NT2/D1 (cell line): ENCODE data around the gene PIK3CD.

Source experiments
- SUZ12 ChIP-seq: IDR thresholded peaks from 2 replicates; pipeline ENCODE4 v1.6.1; 2011; ENCODE audit not compliant: insufficient read length, insufficient read depth; ENCODE audit errors: extremely low read depth
- YY1 ChIP-seq: IDR thresholded peaks from 2 replicates; pipeline ENCODE4 v1.6.1; 2011; ENCODE audit not compliant: insufficient read length, insufficient read depth
- ZNF274 ChIP-seq: IDR thresholded peaks from 2 replicates; pipeline ENCODE4 v1.6.1; 2011; ENCODE audit warnings: mild to moderate bottlenecking, low read depth, low read length

DNA sequence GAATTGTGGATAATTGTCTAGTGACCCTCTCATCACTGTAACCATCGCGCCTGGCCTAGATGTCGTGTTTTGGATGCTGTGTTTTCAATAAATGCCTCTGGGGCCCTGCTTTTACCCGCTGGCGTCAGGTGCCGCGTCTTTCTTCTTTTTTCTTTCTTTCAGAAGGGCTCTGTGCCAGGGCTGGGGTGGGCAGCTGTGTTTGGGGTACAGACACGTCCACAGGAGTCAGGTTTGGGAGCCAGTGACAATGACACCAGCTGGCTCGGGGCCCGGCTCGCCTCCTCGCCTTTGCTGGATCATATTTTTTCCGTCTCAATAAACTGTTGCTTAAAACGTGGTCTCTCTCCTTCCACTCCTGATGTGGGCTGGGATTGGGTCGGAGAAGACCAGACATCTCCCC is 46.7 kb upstream of the PIK3CD start:
- TF ChIP-seq YY1 (no peak), SUZ12 (no peak), ZNF274 (no peak)
